A549 (cell line): ENCODE measurements around the gene KATNAL1. TPM values are rescaled to one million over a fixed set of nuclear protein-coding genes. Genes with fewer than 3 reads are reported as not detected.

ENCODE experiments used
- ATAC-seq, 2 experiments: fragments of 200-7000 bp in 1 of 2; fragments of >200 bp in 1 of 2; cut with Nextera tagmentation in 1 of 2; cut with Tn5 transposase in 1 of 2; 3 replicates each; pipeline versions ENCODE4 v1.8.0 to v1.9.1; 2018 to 2020; ENCODE audit warnings: mild to moderate bottlenecking in 1 of 2, moderate library complexity in 1 of 2
- CTCF ChIA-PET: fragments of 300-600 bp; sonication (Branson Sonifier 250); formaldehyde crosslinking; extraction: SDS; loops from one replicate; lab custom pipeline; 2021; ENCODE audit warnings: antibody characterized with exemption, inconsistent platforms; lab: Yijun Ruan, JAX
- POLR2A ChIA-PET: fragments of 350-600 bp; formaldehyde crosslinking; extraction: SDS; loops from one replicate; lab custom pipeline; 2021; ENCODE audit warnings: antibody characterized with exemption, inconsistent platforms; lab: Yijun Ruan, JAX
- DNase-seq, 2 experiments: peaks; one replicate each; pipeline versions ENCODE4 v3.0.0 to v3.0.0-alpha.2; 2011 to 2016; ENCODE audit warnings: low read depth in 1 of 2, low spot score in 1 of 2
- FAIRE-seq: peaks from 2 replicates; lab custom pipeline; 2011; peaks lifted over from hg19 to GRCh38; lab: Jason Lieb, UNC
- H3K27ac ChIP-seq, 2 experiments: fragments of >200 bp; sonication (Bioruptor Twin); formaldehyde crosslinking; 3 replicates each; pipeline ENCODE4 v1.5.1; 2016 to 2017
- H3K4me1 ChIP-seq: fragments of >200 bp; sonication (Bioruptor Twin); formaldehyde crosslinking; 3 replicates; pipeline ENCODE4 v1.6.1; 2016
- H3K4me2 ChIP-seq: fragments of >200 bp; sonication (Bioruptor Twin); formaldehyde crosslinking; 3 replicates; pipeline ENCODE4 v1.6.1; 2016
- H3K4me3 ChIP-seq: fragments of >200 bp; sonication (Bioruptor Twin); formaldehyde crosslinking; 3 replicates; pipeline ENCODE4 v1.5.1; 2016
- H3K9me3 ChIP-seq: fragments of >200 bp; sonication (Bioruptor Twin); formaldehyde crosslinking; 3 replicates; pipeline ENCODE4 v1.6.1; 2016
- CHD2 ChIP-seq: fragments of 150-350 bp; IDR thresholded peaks from 2 replicates; pipeline ENCODE4 v1.6.1; 2014; ENCODE audit warnings: low read length; ENCODE audit not compliant: partially characterized antibody
- FOSL2 ChIP-seq, 2 experiments: fragments of 450-650 bp in 1 of 2; fragments of >200 bp in 1 of 2; sonication (Bioruptor Twin) in 1 of 2; formaldehyde crosslinking; IDR thresholded peaks; 2 replicates each; pipeline versions ENCODE4 v1.5.0 to v1.6.1; 2016 to 2020; ENCODE audit warnings: mild to moderate bottlenecking in 1 of 2, moderate library complexity in 1 of 2
- HDAC2 ChIP-seq: fragments of 200-600 bp; sonication (generic); IDR thresholded peaks from 2 replicates; pipeline ENCODE4 v1.6.1; 2016
- HOXA7 ChIP-seq: fragments of 250-450 bp; sonication (Bioruptor Pico); IDR thresholded peaks from 2 replicates; pipeline ENCODE4 v1.5.0; 2020; ENCODE audit warnings: mild to moderate bottlenecking, moderate library complexity
- HOXB13 ChIP-seq: fragments of 250-450 bp; sonication (Bioruptor Pico); IDR thresholded peaks from 2 replicates; pipeline ENCODE4 v1.5.0; 2020; ENCODE audit warnings: low read depth, mild to moderate bottlenecking, moderate library complexity
- HOXB5 ChIP-seq: fragments of 250-450 bp; sonication (Bioruptor Pico); IDR thresholded peaks from 2 replicates; pipeline ENCODE4 v1.5.0; 2020; ENCODE audit warnings: mild to moderate bottlenecking, moderate library complexity
- KDM1A ChIP-seq: fragments of 200-600 bp; sonication (generic); IDR thresholded peaks from 2 replicates; pipeline ENCODE4 v1.6.1; 2016; ENCODE audit warnings: low read depth, mild to moderate bottlenecking
- KDM5A ChIP-seq: fragments of 200-600 bp; sonication (generic); IDR thresholded peaks from 2 replicates; pipeline ENCODE4 v1.6.1; 2016; ENCODE audit warnings: antibody characterized with exemption, mild to moderate bottlenecking
- MAZ ChIP-seq: fragments of 150-350 bp; IDR thresholded peaks from 2 replicates; pipeline ENCODE4 v1.6.1; 2014; ENCODE audit warnings: antibody characterized with exemption, low read depth, low read length, borderline replicate concordance
- MYC ChIP-seq: IDR thresholded peaks from 2 replicates; pipeline ENCODE4 v1.6.1; 2012; ENCODE audit warnings: mild to moderate bottlenecking, inconsistent platforms, low read length, improper control_type of control experiment, borderline replicate concordance
- NFE2L2 ChIP-seq: fragments of 150-350 bp; conservative IDR thresholded peaks from 2 replicates; pipeline ENCODE4 v1.6.1; 2014; ENCODE audit warnings: low read length
- NR3C1 ChIP-seq: fragments of >200 bp; sonication (Bioruptor Twin); formaldehyde crosslinking; IDR thresholded peaks from 3 replicates; pipeline ENCODE4 v1.6.1; 2017
- POLR2AphosphoS2 ChIP-seq: conservative IDR thresholded peaks from 2 replicates; pipeline ENCODE4 v1.6.1; 2012; ENCODE audit warnings: low read length, improper control_type of control experiment, inconsistent platforms
- RAD21 ChIP-seq, 2 experiments: fragments of >200 bp in 1 of 2; sonication (Bioruptor Twin) in 1 of 2; formaldehyde crosslinking in 1 of 2; IDR thresholded peaks in 1 of 2; conservative IDR thresholded peaks in 1 of 2; 2 replicates in 1 of 2; 3 replicates in 1 of 2; pipeline ENCODE4 v1.6.1; 2012 to 2018; ENCODE audit warnings: inconsistent platforms in 1 of 2
- RARB ChIP-seq: fragments of 250-450 bp; sonication (Bioruptor Pico); IDR thresholded peaks from 2 replicates; pipeline ENCODE4 v1.8.0; 2021; ENCODE audit warnings: mild to moderate bottlenecking, moderate library complexity
- RFX5 ChIP-seq: fragments of 450-650 bp; IDR thresholded peaks from 2 replicates; pipeline ENCODE4 v1.7.1; 2014; ENCODE audit warnings: antibody characterized with exemption, mild to moderate bottlenecking, moderate library complexity
- SMC3 ChIP-seq: fragments of >200 bp; sonication (Bioruptor Twin); formaldehyde crosslinking; IDR thresholded peaks from 3 replicates; pipeline ENCODE4 v1.6.1; 2018; ENCODE audit warnings: inconsistent platforms
- ZNF302 ChIP-seq: fragments of 250-450 bp; sonication (Bioruptor Pico); IDR thresholded peaks from 2 replicates; pipeline ENCODE4 v1.9.0; 2021; ENCODE audit warnings: inconsistent platforms, mild to moderate bottlenecking, moderate library complexity
- WGBS: methylation state at CpG from one replicate; pipeline ENCODE4 v1.1.6; 2017; ENCODE audit errors: missing lambda C conversion rate; 5-methylcytosine and 5-hydroxymethylcytosine counted together
- polyA plus RNA-seq, 4 experiments: library from polyadenylated mRNA; depleted of rRNA in 3 of 4; stranded (reverse); fragments of >200 nt; fragmentation: RNase III in 1 of 4; extraction: RNeasy Plus Mini Kit Qiagen cat#74134 plus additional on column Dnase treatment in 1 of 4; gene quantifications; 2 replicates in 3 of 4; 3 replicates in 1 of 4; pipeline ENCODE4 v1.2.3, GENCODE V29; 2011 to 2017
- TF ChIP-seq, protein P1 (sequence below): fragments of >200 bp; sonication (Bioruptor Twin); formaldehyde crosslinking; IDR thresholded peaks from 2 replicates; pipeline ENCODE4 v1.6.1; 2016
- TF ChIP-seq, protein P2 (sequence below): fragments of 200-600 bp; sonication (generic); IDR thresholded peaks from 2 replicates; pipeline ENCODE4 v1.6.1; 2016; ENCODE audit warnings: antibody characterized with exemption, mild to moderate bottlenecking, moderate library complexity
- TF ChIP-seq, protein P3 (sequence below): IDR thresholded peaks from 2 replicates; pipeline ENCODE4 v1.6.1; 2012; ENCODE audit warnings: low read depth, borderline replicate concordance

The KATNAL1 gene
- polyA plus RNA-seq, 2 of the 4 experiments (the other 2 are of a cell fraction), result 7.9 to 10.5 TPM

DNA sequence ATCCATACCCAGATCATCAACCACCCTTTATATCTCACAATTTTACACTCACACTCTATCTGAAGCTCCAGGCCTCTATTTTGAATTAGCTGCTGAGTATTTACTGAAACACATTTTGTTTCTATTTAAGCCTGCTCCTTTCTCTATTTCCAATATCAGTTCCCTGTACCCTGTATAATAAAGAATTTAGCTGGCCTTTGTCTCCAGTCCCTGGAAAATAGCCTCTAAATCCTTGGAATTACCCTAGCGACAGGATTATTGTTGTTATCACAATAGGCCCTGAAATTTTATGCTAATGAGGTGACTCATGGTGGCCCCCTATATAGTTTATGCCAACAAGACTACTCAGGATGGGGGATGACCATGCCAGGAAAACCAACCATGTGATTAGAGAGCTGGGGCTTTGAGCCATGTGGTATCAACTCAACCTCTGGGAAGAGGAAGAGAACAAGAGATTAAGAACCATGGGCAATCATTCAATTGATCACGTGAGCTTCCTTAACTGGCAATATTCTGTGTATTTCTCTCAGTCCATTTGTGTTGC, 72.7 kb downstream of the KATNAL1 start:
- CTCF ChIA-PET, result no interaction called here
- POLR2A ChIA-PET, result no interaction called here

DNA sequence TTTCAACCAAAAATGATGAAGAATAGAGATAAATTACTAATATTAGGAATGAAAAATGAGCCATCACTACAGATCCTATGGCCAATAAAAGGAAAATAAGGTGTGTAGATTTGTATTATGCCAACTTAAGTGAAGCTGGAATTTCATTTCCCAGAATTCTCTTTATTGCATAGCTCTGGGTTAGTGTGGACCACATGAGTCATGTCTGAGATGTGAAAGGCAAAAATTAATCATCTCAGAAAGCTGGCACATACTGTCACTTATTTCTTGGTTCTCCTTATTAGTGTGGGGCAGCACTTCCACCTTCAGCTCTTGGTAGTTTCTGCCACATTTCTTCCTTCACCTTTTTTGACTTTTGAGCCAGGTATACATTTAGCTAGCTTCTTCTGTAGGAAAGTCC, 82.6 kb downstream of the KATNAL1 start:
- H3K4me2 ChIP-seq, result peak overlapping the region; percentile 40
- FAIRE-seq (no peak), DNase-seq (peak; percentile 6 to 21), ATAC-seq (peak; percentile 62 to 63; a peak in 4 of 6 replicates)
- ChIA-PET POLR2A (no interaction called here), CTCF (no interaction called here)
- H3K4me3 ChIP-seq, result no peak overlapping the region
- peak overlapping the region in 1 of 2 experiments; percentile 43; a peak in 2 of 6 replicates for H3K27ac ChIP-seq
- H3K4me1 ChIP-seq, result peaks cover 18% of the 10 kb centered on the region
- TF ChIP-seq FOSL2 (IDR thresholded peaks at IDR 0.05) (no peak), FOSL2 (CRISPR knock-in tag; IDR thresholded peaks at IDR 0.05) (peak; percentile 49), HOXB13 (CRISPR knock-in tag) (no peak)
- no peaks in the 10 kb centered on the region for H3K9me3 ChIP-seq

More for the DNA sequence above, 72.7 kb downstream of the KATNAL1 start:
- Histone ChIP-seq H3K9me3 (no peaks in the 10 kb centered on the region), H3K4me3 (no peak overlapping the region), H3K4me2 (no peak overlapping the region), H3K4me1 (no peaks in the 10 kb centered on the region), H3K27ac (no peak overlapping the region)
- ATAC-seq (no peak), DNase-seq (no peak), FAIRE-seq (no peak)
- no peak for TF ChIP-seq KDM5A
- no peak for TF ChIP-seq NR3C1
- TF ChIP-seq MYC, result no peak
- no peak for TF ChIP-seq RARB
- no peak for TF ChIP-seq POLR2AphosphoS2
- TF ChIP-seq SMC3, result no peak
- TF ChIP-seq MAZ, result no peak
- TF ChIP-seq RFX5, result no peak
- TF ChIP-seq, protein P1, sequence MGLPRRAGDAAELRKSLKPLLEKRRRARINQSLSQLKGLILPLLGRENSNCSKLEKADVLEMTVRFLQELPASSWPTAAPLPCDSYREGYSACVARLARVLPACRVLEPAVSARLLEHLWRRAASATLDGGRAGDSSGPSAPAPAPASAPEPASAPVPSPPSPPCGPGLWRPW, result no peak
- TF ChIP-seq, protein P2, sequence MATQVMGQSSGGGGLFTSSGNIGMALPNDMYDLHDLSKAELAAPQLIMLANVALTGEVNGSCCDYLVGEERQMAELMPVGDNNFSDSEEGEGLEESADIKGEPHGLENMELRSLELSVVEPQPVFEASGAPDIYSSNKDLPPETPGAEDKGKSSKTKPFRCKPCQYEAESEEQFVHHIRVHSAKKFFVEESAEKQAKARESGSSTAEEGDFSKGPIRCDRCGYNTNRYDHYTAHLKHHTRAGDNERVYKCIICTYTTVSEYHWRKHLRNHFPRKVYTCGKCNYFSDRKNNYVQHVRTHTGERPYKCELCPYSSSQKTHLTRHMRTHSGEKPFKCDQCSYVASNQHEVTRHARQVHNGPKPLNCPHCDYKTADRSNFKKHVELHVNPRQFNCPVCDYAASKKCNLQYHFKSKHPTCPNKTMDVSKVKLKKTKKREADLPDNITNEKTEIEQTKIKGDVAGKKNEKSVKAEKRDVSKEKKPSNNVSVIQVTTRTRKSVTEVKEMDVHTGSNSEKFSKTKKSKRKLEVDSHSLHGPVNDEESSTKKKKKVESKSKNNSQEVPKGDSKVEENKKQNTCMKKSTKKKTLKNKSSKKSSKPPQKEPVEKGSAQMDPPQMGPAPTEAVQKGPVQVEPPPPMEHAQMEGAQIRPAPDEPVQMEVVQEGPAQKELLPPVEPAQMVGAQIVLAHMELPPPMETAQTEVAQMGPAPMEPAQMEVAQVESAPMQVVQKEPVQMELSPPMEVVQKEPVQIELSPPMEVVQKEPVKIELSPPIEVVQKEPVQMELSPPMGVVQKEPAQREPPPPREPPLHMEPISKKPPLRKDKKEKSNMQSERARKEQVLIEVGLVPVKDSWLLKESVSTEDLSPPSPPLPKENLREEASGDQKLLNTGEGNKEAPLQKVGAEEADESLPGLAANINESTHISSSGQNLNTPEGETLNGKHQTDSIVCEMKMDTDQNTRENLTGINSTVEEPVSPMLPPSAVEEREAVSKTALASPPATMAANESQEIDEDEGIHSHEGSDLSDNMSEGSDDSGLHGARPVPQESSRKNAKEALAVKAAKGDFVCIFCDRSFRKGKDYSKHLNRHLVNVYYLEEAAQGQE, result no peak
- no peak for TF ChIP-seq ZNF302 (CRISPR knock-in tag)
- no peak for TF ChIP-seq HOXA7
- no peak for TF ChIP-seq CHD2
- no peak for TF ChIP-seq KDM1A
- TF ChIP-seq HDAC2, result no peak
- TF ChIP-seq RAD21 (conservative IDR thresholded peaks at IDR 0.05 in 1 of 2, IDR thresholded peaks at IDR 0.05 in 1 of 2), result no peak
- TF ChIP-seq HOXB5 (CRISPR knock-in tag), result no peak
- TF ChIP-seq, protein P3, sequence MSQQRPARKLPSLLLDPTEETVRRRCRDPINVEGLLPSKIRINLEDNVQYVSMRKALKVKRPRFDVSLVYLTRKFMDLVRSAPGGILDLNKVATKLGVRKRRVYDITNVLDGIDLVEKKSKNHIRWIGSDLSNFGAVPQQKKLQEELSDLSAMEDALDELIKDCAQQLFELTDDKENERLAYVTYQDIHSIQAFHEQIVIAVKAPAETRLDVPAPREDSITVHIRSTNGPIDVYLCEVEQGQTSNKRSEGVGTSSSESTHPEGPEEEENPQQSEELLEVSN, result no peak
- no peak for TF ChIP-seq HOXB13 (CRISPR knock-in tag)
- TF ChIP-seq NFE2L2, result no peak
- WGBS, result 97% methylated on average over 2 of the region's 2 CpGs
